ENCODE data around the gene KLF1.

- TF ChIP-seq CTCF (IDR thresholded peaks at IDR 0.05) (peak; percentile 91), ZFX (IDR thresholded peaks at IDR 0.05; ENCODE audit: borderline replicate concordance) (no peak)
Measured at GRCh38 chr19:12864721-12865715, 22.0 kb downstream of the KLF1 start.
